Skeletal muscle satellite cell (primary cell): Measurements from ENCODE around the gene WWC2.

Experiments used
- H3K27me3 ChIP-seq: 2 replicates; pipeline ENCODE4 v1.7.0; 2013; ENCODE audit warnings: low read length; ENCODE audit not compliant: control insufficient read depth, insufficient read depth
- H3K36me3 ChIP-seq: 2 replicates; pipeline ENCODE4 v1.7.0; 2013; ENCODE audit warnings: mild to moderate bottlenecking, control low read depth, low read length; ENCODE audit not compliant: insufficient read depth
- H3K4me1 ChIP-seq: 2 replicates; pipeline ENCODE4 v1.7.0; 2013; ENCODE audit warnings: low read length; ENCODE audit not compliant: control insufficient read depth, insufficient read depth
- H3K4me2 ChIP-seq: 2 replicates; pipeline ENCODE4 v1.7.0; 2013; ENCODE audit warnings: mild to moderate bottlenecking, low read length
- H3K4me3 ChIP-seq: 2 replicates; pipeline ENCODE4 v1.7.0; 2013; ENCODE audit warnings: low read length
- H3K9ac ChIP-seq: 2 replicates; pipeline ENCODE4 v1.7.0; 2013; ENCODE audit warnings: mild to moderate bottlenecking, low read depth, low read length, moderate library complexity
- H3K9me3 ChIP-seq: replicated peaks from 2 replicates; pipeline ENCODE4 v1.7.0; 2013; ENCODE audit warnings: mild to moderate bottlenecking, control low read depth, low read length

Gene WWC2

GRCh38 chr4:183158062-183158461 lies 59.0 kb downstream of the WWC2 start:
- peaks cover 5% of the 10 kb centered on the region for H3K4me1 ChIP-seq
- no peaks in the 10 kb centered on the region for H3K36me3 ChIP-seq
- H3K27me3 ChIP-seq, result no peaks in the 10 kb centered on the region
- no peak overlapping the region for H3K4me3 ChIP-seq
- no peak overlapping the region for H3K9ac ChIP-seq
- H3K4me2 ChIP-seq, result no peak overlapping the region
- H3K9me3 ChIP-seq, result no peaks in the 10 kb centered on the region

GRCh38 chr4:183161630-183162029 lies 62.6 kb downstream of the WWC2 start:
- H3K27me3 ChIP-seq, result no peaks in the 10 kb centered on the region
- H3K9me3 ChIP-seq, result no peaks in the 10 kb centered on the region
- H3K4me1 ChIP-seq, result peaks cover 25% of the 10 kb centered on the region
- no peaks in the 10 kb centered on the region for H3K36me3 ChIP-seq
- H3K9ac ChIP-seq, result no peak overlapping the region
- H3K4me2 ChIP-seq, result no peak overlapping the region
- H3K4me3 ChIP-seq, result no peak overlapping the region

GRCh38 chr4:183163135-183163534 lies 64.1 kb downstream of the WWC2 start:
- H3K4me2 ChIP-seq, result no peak overlapping the region
- peaks cover 24% of the 10 kb centered on the region for H3K4me1 ChIP-seq
- no peak overlapping the region for H3K4me3 ChIP-seq

GRCh38 chr4:183164963-183165362 lies 65.9 kb downstream of the WWC2 start:
- Histone ChIP-seq H3K36me3 (no peaks in the 10 kb centered on the region), H3K9ac (no peak overlapping the region), H3K4me3 (no peak overlapping the region), H3K4me2 (peak overlapping the region; percentile 26), H3K9me3 (no peaks in the 10 kb centered on the region), H3K4me1 (peaks cover 20% of the 10 kb centered on the region), H3K27me3 (no peaks in the 10 kb centered on the region)

More at GRCh38 chr4:183163135-183163534, 64.1 kb downstream of the WWC2 start:
- Histone ChIP-seq H3K9ac (no peak overlapping the region), H3K9me3 (no peaks in the 10 kb centered on the region), H3K27me3 (no peaks in the 10 kb centered on the region), H3K36me3 (no peaks in the 10 kb centered on the region)

- Histone ChIP-seq H3K4me1 (peaks cover 20% of the 10 kb centered on the region), H3K9ac (no peak overlapping the region), H3K9me3 (no peaks in the 10 kb centered on the region), H3K4me2 (peak overlapping the region; percentile 26), H3K4me3 (no peak overlapping the region), H3K36me3 (no peaks in the 10 kb centered on the region), H3K27me3 (no peaks in the 10 kb centered on the region)
These were observed 66.3 kb downstream of the WWC2 start for GRCh38 chr4:183165376-183165775.

- Histone ChIP-seq H3K4me1 (peaks cover 44% of the 10 kb centered on the region), H3K36me3 (no peaks in the 10 kb centered on the region), H3K4me3 (no peak overlapping the region)
These were observed 71.8 kb downstream of the WWC2 start for GRCh38 chr4:183170894-183171293.

GRCh38 chr4:183171484-183172267 lies 72.6 kb downstream of the WWC2 start:
- Histone ChIP-seq H3K4me3 (no peak overlapping the region), H3K9ac (no peak overlapping the region), H3K27me3 (no peaks in the 10 kb centered on the region), H3K36me3 (no peaks in the 10 kb centered on the region), H3K4me1 (peaks cover 45% of the 10 kb centered on the region), H3K4me2 (peak overlapping the region; percentile 45), H3K9me3 (no peaks in the 10 kb centered on the region)

More at GRCh38 chr4:183170894-183171293, 71.8 kb downstream of the WWC2 start:
- Histone ChIP-seq H3K9me3 (no peaks in the 10 kb centered on the region), H3K4me2 (no peak overlapping the region), H3K9ac (no peak overlapping the region), H3K27me3 (no peaks in the 10 kb centered on the region)

GRCh38 chr4:183172881-183173280 lies 73.8 kb downstream of the WWC2 start:
- H3K4me3 ChIP-seq, result no peak overlapping the region
- H3K4me2 ChIP-seq, result no peak overlapping the region
- peaks cover 49% of the 10 kb centered on the region for H3K4me1 ChIP-seq
- H3K9me3 ChIP-seq, result no peaks in the 10 kb centered on the region
- H3K27me3 ChIP-seq, result no peaks in the 10 kb centered on the region
- no peaks in the 10 kb centered on the region for H3K36me3 ChIP-seq
- no peak overlapping the region for H3K9ac ChIP-seq

GRCh38 chr4:183173580-183174526 lies 74.8 kb downstream of the WWC2 start:
- H3K36me3 ChIP-seq, result no peaks in the 10 kb centered on the region
- H3K4me3 ChIP-seq, result peak overlapping the region; percentile 16
- no peaks in the 10 kb centered on the region for H3K9me3 ChIP-seq
- H3K27me3 ChIP-seq, result no peaks in the 10 kb centered on the region
- H3K4me1 ChIP-seq, result peaks cover 49% of the 10 kb centered on the region
- peak overlapping the region; percentile 57 for H3K4me2 ChIP-seq
- no peak overlapping the region for H3K9ac ChIP-seq

GRCh38 chr4:183175631-183176232 lies 76.7 kb downstream of the WWC2 start:
- no peaks in the 10 kb centered on the region for H3K9me3 ChIP-seq
- no peak overlapping the region for H3K9ac ChIP-seq
- no peak overlapping the region for H3K4me3 ChIP-seq
- peak overlapping the region; percentile 65 for H3K4me2 ChIP-seq
- H3K27me3 ChIP-seq, result no peaks in the 10 kb centered on the region
- H3K36me3 ChIP-seq, result no peaks in the 10 kb centered on the region
- peaks cover 49% of the 10 kb centered on the region for H3K4me1 ChIP-seq

GRCh38 chr4:183177001-183177400 lies 77.9 kb downstream of the WWC2 start:
- Histone ChIP-seq H3K4me2 (no peak overlapping the region), H3K27me3 (no peaks in the 10 kb centered on the region), H3K4me1 (peaks cover 42% of the 10 kb centered on the region), H3K9me3 (no peaks in the 10 kb centered on the region), H3K36me3 (no peaks in the 10 kb centered on the region), H3K4me3 (no peak overlapping the region), H3K9ac (no peak overlapping the region)
